Lower leg skin (tissue), 3 donors: Measurements from ENCODE around the gene NDUFS4.

Experiments
- CTCF ChIP-seq, 3 donors: fragments of 450-650 bp; IDR thresholded peaks; one replicate each; pipeline ENCODE4 v1.5.1; 2016; ENCODE audit warnings: antibody characterized with exemption in 3 of 3, mild to moderate bottlenecking in 3 of 3, moderate library complexity in 2 of 3
- POLR2A ChIP-seq, 2 donors: fragments of 450-650 bp; IDR thresholded peaks; one replicate each; pipeline ENCODE4 v1.6.1; 2016 to 2017; ENCODE audit warnings: antibody characterized with exemption in 2 of 2, mild to moderate bottlenecking in 1 of 2, moderate library complexity in 1 of 2

- no peak for TF ChIP-seq CTCF (IDR thresholded peaks at IDR 0.05)
- no peak for TF ChIP-seq POLR2A (IDR thresholded peaks at IDR 0.05)
Measured at GRCh38 chr5:53678981-53679660, 118.7 kb downstream of the NDUFS4 start.
